Measurements from ENCODE around the gene NOC4L.

The NOC4L gene

DNA sequence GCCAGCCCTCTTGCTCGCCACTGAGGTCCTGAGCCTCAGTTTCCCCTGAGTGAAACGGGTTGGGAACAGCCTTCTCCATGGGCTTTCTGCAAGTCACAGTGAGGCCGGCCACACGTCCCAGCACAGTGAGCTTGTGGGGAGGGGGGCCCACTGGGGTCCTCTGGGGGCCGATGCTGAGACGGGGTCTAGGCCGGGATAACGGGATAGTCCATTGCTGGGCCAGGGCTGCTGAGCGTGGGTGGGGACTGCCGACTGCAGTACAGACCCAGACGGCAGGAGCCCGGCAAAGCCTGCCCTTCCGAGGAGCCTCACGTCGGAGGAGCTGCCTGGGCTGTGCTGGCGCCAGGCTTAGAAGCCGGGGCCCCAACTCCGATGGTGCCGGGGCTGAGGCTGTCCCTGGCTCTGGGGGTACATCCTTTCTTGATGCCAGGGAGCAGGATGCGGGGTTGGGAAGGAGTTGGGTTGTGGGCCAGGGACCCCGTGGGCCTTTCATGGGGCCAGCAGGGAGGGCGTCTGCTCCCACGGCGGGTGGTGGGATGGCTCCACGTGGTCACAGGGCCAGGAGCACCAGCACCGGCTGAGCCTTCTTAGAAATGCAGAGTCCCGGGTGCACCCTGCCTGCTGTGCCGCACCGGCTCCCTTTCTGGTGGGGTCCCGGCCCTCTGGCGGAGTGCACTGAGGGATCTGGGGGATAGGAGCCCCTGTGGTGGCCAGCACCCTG lies 24.2 kb downstream of the NOC4L start:
- in situ Hi-C loops (cut with MboI; ENCODE audit: low sequenced_read_pairs), result no loop called here

DNA sequence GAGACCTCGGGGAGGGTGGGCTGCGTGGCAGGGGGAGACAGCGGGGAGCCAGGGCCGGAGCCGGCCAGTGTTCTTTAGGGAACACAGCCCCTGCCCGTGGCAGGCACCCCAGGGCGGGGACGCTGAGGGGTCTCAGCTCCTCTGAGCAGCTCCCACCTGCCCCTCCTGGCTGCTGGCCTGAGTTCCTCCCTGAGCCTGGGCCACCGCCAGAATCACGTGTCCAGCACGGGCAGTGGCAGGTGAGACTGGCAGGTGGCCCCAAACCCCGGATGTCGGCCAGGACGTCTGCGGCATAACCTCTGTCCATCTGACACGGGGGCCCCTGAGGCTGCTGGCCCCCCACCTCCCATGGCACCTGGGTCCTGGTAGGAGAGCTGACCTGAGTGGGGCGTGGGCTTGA lies 25.1 kb downstream of the NOC4L start:
- in situ Hi-C loops (cut with MboI; ENCODE audit: low sequenced_read_pairs), result no loop called here

DNA sequence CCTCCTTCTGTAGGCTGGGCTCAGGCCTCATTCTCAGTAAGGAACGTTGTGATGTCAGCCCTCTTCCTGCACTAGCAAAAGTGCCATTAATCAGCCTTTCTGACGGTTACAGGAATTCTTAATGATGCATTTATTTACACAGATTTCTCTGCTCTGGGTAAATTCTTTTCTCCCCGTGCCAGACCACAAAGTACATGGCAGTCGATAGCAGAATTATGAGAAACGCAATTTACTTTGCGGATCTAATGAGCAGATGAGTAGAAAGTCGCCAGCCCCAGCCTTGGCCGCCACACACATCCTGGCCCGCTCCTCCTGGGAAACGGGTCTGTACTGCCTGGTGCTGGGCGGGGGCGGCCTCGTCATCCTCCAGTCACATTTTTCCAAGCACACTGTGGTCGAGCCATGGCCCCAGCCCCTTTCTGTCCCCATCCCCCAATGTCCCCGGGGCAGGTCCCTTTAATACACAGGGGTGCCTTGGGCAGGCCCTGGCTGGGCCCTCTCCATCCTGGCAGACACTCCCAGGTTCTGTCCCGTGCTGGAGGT lies 25.9 kb downstream of the NOC4L start:
- in situ Hi-C loops (cut with MboI; ENCODE audit: low sequenced_read_pairs), result no loop called here

DNA sequence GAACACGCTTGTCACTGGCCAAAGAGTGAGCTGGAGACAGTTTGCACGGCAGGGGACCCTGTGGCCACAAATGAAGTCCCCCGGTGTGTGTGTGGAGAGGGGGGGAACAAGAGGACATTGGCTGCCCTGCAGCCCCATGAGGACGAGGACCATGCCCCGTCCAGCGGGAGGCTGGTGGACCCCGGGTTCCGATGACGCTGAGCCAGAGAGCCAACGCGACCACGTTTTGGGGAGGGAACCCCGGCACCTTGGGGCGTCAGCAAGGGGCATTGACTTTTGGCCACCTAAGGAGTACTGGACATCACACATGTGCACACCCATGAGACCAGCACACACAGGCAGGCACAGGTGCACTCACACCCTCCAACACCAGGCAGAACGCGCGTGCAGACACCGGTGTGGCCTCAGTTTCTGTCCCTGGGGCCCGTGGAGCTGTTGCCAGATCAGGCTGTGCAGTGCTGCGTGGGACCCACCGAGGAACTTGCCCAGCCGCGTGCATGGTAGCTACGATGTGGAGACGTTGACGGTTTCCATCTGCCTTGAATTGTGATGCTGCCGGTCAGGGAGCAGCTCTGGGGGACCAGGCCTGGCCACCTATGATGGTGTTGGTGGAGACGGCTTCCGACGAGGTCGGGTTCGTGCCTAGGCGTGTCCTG lies 26.5 kb downstream of the NOC4L start:
- in situ Hi-C loops (cut with MboI; ENCODE audit: low sequenced_read_pairs), result no loop called here

DNA sequence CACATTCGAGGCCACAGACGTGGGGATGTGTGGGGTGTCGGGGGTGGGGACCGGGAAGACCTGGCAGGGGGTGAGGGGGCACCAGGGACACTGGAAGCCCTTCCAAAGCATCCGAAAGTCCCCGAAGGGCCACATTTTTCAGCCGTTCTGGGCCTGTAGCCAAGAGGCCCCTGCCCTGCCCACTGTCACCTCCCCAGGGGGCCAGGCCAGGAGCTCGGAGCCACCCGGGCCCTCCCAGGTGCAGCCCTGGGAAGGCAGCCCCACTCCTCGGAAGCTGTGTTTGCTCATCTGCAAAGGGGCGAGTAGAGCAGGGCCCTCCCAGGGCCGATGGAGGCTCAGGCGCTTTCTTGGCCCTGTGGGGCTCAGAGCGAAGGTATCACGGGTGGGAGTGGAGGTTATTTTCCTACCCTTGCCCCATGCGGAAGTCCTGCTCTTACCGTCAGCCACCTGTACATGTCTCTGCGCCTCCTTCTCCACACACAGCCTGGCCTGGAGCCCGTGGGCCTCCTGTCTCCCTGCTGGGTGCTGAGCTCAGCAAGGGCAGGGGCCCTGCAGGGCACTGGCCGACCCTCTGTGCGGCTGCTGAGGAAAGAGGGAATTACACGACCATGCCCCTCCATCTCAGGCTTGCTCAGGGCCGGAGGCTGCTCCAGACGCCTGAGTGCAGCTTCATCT lies 27.2 kb downstream of the NOC4L start:
- in situ Hi-C loops (cut with MboI; ENCODE audit: low sequenced_read_pairs), result no loop called here

DNA sequence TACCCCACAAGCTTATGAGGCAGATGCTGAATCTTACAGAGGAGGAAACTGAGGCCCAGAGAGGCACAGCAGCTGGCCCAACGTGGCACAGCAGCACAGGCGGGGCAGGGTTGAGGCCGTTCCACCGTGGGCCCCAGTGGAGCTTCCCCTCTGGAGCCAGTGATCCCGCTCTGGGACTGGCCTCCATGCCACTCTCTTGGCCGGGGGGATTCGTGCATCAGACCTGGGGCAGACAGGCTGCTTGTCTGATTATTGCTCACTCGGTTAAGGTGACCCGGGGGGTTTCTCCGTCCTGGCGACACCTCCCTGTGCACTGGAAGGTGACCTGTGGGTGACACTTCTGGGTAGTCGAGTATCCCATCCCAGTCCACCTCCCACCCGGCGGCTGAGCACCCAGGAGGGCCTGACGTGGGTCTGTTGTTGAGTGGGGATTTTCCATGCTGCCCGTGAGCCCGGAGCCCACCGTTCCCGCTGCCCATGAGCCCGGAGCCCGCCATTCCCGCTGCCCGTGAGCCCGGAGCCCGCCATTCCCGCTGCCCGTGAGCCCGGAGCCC lies 27.8 kb downstream of the NOC4L start:
- in situ Hi-C loops (cut with MboI; ENCODE audit: low sequenced_read_pairs), result no loop called here

DNA sequence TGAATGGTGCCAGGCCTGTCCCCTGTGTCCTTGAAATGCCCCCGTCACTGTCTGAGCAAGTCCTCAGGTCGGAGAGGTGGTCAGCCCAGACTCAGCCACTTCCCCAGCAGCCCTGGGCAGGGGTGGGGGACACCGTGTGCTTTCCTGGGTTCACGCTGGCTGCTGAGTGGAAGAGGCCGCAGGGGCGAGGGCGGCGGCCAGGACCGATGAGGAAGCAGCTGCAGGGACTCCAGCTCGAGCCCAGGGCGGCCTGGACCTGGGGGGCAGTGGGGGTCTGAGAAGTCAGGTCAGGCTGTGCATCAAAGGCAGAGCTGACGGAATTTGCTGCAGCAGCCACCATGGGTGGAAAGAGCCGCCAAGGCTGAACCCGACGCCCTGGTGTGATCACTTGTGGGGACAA lies 28.4 kb downstream of the NOC4L start:
- in situ Hi-C loops (cut with MboI; ENCODE audit: low sequenced_read_pairs), result no loop called here

DNA sequence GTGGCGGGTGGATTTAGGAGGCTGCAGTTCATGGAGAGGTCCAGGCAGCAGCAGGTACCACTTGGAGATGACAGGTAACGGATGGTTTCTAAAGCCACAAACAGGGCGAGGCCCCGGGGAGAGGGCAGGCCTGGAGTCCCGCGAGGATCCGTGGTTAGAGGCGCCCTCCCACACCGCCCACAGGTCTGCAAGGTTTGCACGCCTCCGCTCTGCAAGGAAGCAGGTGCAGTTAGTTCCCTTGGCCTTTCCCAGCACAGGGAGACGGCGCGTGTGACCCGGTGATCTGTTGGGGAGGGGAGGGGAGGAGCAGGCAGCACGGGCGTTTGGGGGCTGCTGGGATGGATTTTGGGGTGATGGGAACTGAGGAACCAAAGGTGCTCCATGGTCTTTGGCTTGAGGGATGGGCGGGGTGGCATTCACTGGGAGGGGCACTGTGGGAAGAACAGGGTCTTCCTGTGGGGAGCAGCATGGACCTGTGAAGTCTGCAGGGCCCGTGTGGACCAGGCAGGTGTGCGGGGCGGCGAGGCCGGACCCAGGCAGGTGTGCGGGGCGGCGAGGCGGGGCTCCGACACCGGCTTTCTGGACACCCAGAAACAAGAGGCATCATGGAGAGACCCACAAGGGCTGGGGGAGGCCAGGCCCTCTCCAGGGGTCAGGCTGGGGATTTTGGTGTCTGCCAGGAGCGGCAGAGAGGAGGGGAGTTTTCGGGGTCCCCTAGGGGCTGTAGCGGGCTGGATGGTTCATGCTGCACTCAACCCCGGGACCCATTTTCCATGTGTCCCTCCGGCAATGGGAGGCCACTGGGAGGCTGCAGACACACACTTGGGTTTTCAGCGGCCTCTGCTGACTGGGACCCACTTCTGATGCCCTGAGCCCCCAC lies 29.1 kb downstream of the NOC4L start:
- in situ Hi-C loops (cut with MboI; ENCODE audit: low sequenced_read_pairs), result no loop called here

DNA sequence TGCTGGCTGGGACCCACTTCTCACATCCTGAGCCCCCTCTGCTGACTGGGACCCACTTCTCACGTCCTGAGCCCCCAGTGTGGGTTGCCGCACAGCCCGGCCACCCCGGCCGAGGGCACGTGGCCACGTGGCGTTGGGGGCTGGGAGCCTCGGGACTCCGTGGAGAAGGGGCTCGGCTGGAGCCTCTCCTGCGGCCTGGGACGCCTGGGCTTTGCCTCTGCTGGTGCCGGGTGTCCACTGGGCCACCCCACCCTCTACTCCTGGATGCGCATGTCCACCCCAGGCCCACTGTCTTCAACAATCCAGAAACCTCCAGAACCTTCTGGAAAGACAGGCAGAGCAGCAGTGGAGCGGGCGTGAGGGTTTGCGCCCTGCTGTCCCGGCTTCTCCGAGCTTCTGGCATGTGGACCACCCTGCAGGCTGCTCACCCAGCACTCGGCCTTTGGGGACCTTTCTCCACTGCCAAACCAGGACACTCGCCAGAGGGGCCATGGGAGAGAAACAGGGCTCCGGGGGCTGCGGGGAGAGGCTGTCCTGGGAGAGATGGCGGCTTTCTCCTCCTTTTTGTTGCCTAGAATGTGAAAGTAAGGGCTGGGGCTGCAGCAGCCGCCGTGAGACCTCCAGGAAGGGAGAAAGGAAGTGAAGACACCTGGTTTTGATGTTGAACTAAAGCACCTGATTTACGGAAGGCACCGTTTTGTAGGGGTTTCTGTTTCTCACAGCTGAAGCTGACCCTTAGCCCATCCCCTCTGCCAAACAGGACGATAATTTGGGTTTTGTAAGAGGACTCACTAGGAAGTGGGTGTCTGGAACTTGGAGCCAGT lies 30.0 kb downstream of the NOC4L start:
- in situ Hi-C loops (cut with MboI; ENCODE audit: low sequenced_read_pairs), result no loop called here

DNA sequence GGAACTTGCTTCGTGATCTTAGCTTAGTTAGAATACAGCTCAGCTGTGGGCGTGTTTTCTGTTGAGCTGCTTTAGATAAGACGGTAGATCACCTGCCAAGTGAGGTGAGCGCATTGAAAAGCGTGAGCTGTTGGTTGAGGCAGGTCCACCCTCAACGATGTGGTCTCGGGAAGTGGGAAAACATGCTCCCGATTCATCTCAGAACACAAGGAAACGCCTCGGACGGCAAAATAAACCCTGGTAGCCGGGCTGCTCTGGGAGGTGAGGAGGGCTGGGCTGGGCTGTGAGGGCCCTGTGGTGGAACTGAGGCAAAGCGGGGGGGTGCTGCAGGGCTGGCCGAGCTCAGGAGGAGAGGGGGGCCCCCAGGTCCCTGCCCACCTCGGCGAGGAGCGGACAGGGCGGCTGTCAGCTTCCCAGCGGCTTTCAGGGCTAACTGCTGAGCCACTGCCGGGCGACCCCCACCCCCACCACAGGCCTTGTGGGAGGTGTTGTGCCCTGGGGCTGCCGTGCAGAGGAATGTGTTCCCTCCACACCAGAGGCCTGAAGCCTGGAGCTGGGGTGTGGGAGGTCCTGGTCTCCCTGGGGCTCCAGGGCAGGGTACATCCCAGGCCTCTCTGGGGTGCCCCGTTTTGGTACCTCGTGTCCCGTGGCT lies 30.7 kb downstream of the NOC4L start:
- in situ Hi-C loops (cut with MboI; ENCODE audit: low sequenced_read_pairs), result no loop called here

DNA sequence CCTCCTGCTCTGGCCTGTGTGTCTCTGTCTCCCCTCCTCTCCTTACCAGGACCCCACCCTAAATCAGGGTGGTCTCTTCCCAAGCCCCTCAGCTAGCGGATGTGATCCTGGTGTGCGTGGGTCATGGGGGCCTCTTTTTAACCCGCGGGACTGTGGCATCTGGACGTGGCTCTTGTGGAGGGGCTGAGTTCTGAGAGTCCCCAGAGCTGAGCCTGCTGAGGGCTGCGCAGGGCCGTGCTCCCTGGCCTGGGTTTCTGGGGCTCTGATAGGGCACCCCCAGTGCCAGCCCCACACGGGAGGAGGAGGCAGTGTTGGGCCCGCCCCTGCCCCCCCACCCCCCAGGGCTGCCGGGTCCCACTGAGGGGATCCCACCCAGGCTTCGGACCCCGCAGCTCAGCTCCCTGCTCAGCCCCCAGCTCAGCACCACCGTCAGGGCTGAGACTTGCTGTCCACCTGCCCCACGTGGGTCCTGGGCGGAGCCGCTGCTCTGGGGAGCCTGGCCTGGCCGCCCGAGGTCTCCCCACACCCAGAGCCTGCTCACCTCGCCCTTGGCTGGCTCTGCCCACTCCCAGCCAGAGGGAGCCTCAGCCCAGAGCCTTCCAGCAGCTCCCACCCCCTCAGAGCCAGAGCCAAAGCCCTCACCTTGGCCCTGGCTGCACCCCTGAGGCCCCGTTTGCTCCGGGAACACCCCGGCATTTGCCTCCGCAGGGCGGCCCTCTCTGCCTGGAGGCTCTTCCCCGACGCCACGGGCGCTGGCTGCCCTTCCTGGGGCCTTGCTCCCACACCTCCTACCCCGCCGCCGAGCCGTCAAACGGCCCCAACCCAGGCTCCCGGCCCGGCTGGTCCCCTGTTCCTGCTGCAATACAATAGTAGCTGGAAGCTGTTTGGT lies 31.5 kb downstream of the NOC4L start:
- in situ Hi-C loops (cut with MboI; ENCODE audit: low sequenced_read_pairs), result no loop called here

DNA sequence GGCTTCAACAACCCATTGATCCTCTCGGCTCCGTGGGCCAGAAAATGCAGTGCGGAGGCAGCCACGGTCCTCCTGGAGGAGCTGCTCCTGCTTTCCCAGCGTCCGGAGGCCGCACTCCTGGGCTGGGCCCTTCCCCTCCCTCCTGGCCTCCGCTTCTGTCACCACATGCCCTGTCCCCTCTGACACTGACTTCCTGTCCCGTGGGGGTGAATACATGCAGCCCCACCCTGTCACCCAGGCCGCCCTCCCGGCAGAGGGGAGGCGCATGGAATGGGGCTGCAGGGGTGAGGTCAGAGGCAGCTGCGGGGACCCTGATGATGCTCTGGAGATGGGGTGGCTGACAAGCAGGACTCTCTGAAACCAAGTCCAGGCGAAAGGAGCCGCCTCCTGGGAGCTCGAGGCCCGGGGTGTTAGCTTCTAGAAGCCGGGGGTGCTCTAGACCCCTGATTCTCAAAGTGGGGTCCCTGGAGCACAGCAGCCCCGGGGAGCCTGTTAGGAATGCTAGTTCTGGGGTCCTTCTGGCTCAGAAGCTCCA lies 32.2 kb downstream of the NOC4L start:
- in situ Hi-C loops (cut with MboI; ENCODE audit: low sequenced_read_pairs), result no loop called here

DNA sequence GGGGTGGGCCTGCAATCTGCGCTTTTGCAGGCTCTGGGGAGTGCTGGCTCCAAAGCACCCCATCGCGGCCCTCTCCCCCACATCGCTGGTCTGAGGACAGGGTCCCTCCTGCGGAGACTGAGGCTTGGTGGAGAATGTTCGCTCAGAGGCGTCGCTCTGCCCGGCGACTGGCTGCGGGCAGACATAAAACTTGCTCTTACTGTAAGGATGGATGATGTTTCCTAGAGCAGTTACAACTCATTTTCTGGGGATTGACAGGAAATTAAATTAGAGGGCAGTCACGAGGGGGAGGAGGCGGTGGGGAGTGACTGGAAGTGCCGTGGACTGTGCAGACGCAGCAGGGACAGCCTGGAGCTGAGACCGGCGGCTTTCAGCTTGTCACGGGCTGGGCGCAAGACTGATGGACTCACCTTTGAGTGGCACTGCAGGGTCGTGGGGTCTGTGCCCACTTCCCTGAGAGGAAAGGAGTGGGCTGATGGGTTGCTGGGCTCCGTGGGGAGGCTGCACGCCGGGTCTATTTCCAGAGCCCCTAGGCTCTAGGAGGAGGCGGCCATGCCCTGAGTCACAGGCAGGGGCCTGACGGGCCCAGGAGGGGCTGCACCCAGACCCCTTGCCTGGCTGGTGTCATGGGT lies 32.8 kb downstream of the NOC4L start:
- in situ Hi-C loops (cut with MboI; ENCODE audit: low sequenced_read_pairs), result no loop called here

DNA sequence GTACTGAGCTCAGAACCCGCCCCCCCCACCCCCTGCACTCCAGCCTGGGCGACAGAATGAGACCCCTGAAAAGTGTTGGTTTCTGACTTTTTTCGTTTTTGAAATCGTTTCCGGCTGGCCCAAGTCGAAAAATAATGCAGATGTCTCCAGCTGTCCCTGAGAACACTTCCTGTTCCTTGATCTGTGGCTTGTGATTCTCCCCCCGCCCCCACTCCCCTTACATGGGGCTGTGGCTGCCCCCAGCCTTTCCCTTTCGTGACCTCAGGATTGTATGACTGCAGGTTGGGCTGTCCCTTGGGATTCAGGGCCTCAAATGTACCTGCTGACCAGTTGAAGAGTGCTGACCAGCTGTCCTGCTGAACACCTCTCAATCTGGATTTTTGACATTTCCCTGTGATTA lies 34.1 kb downstream of the NOC4L start:
- in situ Hi-C loops (cut with MboI; ENCODE audit: low sequenced_read_pairs), result no loop called here

DNA sequence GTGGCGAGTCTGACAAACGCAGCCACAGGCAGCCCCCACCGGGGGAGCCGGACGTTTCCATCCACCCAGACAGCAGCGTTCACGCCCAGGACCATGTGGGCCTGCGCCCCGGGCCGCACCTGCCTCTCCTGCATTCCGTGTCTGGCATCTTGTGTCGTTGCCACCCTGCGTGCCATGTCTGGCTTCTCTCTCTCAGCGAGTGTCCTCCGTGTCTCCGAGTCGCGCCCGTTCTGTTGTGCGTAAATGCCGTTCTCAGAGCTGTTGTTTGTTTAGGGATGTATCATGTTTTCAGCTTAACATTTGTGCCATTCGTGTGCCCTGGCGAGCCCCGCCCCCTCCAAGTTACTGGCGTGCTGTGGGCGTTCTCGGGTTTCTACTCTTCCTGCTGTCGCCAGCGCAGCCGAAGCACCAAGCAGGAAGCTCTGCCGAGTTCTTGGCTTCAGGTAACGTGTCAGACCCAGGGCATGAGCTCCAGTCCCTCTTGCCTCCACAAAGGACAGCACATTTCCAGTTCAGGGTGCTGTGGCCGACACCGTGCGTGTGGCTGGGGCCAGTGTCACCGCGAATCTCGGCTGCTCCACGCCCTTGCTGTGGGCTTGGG lies 34.6 kb downstream of the NOC4L start:
- in situ Hi-C loops (cut with MboI; ENCODE audit: low sequenced_read_pairs), result no loop called here

DNA sequence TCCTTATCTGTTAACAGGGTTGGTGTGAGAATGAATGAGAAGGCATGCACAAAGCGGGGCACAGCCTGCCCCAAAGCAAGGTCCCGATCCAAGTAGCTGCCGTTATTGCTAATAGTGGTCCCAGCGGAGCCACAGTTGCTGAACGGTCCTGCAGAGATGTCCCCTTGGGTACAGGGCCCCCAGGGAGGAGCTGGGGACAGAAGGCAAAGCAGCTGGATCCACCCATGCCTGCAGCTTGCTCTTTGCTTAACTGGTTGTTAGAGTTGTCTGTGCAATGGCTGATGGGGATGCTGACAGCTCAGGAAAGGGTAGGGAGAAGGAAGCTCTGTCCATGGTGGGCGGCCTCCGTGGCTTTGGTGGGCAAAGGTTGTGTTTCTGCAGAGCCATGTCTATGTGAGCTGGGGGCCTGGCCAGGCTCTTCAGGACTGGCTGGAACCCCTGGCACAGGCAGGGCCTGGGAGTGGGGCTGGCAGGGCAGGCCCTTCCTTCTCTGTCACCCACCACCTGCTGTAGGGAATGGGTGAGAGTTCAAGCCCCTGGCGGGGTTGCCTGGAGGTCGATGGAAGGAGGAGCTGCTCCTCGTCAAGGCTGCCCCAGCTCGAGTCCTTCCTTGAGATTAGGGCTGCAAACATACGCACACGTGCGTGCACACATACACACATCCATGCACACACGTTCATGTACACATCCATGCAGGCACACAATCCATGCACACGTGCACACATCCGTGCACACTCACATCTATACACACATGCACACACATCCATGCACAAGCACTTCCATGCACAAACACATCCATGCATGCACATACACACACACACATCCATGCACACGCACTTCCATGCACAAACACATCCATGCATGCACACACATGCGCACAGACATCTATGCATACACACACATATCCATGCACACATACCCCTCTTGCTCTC lies 35.4 kb downstream of the NOC4L start:
- in situ Hi-C loops (cut with MboI; ENCODE audit: low sequenced_read_pairs), result no loop called here

Measured in HL-60/S4 (cell line).